Vagina (tissue), 2 donors: Measurements from ENCODE around the gene PIAS1.
"Not testable (repeated sequence)": the region's sequence is repeated elsewhere in the genome, so short reads cannot be mapped to it uniquely, and the experiment has no call there.

Experiments used
- POLR2A ChIP-seq, 2 donors: fragments of 450-650 bp; IDR thresholded peaks; one replicate each; pipeline ENCODE4 v1.6.1; 2017; ENCODE audit warnings: antibody characterized with exemption in 2 of 2, mild to moderate bottlenecking in 2 of 2, moderate library complexity in 2 of 2
- POLR2AphosphoS5 ChIP-seq, 2 donors: sonication (generic); formaldehyde crosslinking; IDR thresholded peaks; one replicate each; pipeline ENCODE4 v1.9.0; 2017; ENCODE audit warnings: antibody characterized with exemption in 2 of 2, mild to moderate bottlenecking in 2 of 2, low read depth in 1 of 2; ENCODE audit not compliant: insufficient read depth in 1 of 2
- TF ChIP-seq, protein P1 (sequence below), 3 experiments: fragments of 450-650 bp in 2 of 3; fragments of 200-600 bp in 1 of 3; sonication (generic) in 1 of 3; IDR thresholded peaks; one replicate each; pipeline ENCODE4 v1.5.1; 2017 to 2019; ENCODE audit warnings: antibody characterized with exemption in 3 of 3, mild to moderate bottlenecking in 2 of 3, moderate library complexity in 2 of 3

DNA sequence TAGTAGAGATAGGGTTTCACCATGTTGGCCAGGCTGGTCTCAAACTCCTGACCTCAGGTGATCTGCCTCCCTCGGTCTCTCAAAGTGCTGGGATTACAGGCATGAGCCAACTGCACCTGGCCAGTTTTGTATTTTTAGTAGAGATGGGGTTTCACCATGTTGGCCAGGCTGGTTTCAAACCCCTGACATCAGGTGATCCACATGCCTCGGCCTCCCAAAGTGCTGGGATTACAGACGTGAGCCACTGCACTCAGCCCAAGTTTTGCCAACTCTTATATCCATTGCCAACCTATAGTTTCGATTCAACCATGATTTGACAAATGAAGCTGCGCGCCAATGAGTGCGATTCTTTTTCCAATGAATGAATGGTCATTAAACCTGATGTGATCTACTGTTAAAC lies 148.9 kb downstream of the PIAS1 start:
- TF ChIP-seq, protein P1, sequence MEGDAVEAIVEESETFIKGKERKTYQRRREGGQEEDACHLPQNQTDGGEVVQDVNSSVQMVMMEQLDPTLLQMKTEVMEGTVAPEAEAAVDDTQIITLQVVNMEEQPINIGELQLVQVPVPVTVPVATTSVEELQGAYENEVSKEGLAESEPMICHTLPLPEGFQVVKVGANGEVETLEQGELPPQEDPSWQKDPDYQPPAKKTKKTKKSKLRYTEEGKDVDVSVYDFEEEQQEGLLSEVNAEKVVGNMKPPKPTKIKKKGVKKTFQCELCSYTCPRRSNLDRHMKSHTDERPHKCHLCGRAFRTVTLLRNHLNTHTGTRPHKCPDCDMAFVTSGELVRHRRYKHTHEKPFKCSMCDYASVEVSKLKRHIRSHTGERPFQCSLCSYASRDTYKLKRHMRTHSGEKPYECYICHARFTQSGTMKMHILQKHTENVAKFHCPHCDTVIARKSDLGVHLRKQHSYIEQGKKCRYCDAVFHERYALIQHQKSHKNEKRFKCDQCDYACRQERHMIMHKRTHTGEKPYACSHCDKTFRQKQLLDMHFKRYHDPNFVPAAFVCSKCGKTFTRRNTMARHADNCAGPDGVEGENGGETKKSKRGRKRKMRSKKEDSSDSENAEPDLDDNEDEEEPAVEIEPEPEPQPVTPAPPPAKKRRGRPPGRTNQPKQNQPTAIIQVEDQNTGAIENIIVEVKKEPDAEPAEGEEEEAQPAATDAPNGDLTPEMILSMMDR (IDR thresholded peaks at IDR 0.05): not testable (repeated sequence)
- TF ChIP-seq POLR2A (IDR thresholded peaks at IDR 0.05); POLR2AphosphoS5 (IDR thresholded peaks at IDR 0.05; ENCODE audit: insufficient read depth in 1 of 2, low read depth in 1 of 2): not testable (repeated sequence)
